ENCODE measurements around the gene SLC4A7.
A peak's percentile ranks its signal among the peaks of the same experiment; 100 is the strongest.

The SLC4A7 gene

DNA sequence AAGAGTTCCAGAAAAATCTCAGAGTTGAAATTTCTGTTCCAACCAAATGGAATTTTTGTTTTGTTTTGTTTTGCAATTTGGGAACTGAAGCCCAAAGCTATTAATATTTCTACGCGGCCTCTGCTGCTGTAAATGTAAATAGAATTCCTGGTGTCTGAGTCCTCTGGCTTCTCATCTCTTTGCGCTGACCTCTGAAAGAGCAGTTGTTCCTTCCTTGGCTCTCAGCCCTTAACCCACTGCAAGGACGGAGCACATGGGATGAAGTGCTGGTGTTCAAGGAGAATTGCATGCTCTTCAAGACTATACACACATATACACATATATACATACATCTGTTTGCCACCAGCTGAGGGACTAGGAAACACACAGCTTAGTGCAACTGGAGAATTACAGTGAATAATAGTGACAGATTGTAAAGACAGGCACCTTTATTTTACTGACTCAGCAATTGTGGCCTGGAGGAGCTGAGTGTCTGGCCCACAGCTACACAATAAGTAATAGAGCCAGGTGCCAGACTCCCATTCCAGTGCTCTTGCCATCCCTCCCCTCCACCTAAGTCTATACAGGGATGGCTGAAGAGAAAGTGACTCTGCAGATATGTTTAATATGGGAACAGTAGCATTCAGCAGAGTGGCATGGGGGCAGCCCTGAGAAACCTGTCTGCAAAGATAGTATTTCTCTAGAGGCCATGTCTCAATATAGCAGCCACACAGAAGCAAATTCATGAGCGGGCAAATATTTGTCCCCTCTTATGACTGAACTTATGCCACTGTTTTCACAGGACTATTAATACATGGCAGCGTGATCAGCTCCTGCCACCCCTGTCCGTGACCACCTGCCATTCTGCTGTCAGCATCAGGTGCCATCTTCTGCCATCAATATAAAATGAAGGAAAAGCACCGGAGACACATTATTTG is 157.3 kb downstream of the SLC4A7 start:
- Histone ChIP-seq H3K4me3 (replicated peaks; ENCODE audit: low read depth, low read length) (no peak overlapping the region), H3K36me3 (ENCODE audit: control insufficient read depth, insufficient read depth, low read length) (no peaks in the 10 kb centered on the region), H3K27me3 (replicated peaks; ENCODE audit: control insufficient read depth, insufficient read depth, low read length) (no peaks in the 10 kb centered on the region)
- TF ChIP-seq, protein P1, sequence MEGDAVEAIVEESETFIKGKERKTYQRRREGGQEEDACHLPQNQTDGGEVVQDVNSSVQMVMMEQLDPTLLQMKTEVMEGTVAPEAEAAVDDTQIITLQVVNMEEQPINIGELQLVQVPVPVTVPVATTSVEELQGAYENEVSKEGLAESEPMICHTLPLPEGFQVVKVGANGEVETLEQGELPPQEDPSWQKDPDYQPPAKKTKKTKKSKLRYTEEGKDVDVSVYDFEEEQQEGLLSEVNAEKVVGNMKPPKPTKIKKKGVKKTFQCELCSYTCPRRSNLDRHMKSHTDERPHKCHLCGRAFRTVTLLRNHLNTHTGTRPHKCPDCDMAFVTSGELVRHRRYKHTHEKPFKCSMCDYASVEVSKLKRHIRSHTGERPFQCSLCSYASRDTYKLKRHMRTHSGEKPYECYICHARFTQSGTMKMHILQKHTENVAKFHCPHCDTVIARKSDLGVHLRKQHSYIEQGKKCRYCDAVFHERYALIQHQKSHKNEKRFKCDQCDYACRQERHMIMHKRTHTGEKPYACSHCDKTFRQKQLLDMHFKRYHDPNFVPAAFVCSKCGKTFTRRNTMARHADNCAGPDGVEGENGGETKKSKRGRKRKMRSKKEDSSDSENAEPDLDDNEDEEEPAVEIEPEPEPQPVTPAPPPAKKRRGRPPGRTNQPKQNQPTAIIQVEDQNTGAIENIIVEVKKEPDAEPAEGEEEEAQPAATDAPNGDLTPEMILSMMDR (IDR thresholded peaks at IDR 0.05; ENCODE audit: insufficient read depth, low read length, poor library complexity, severe bottlenecking) = no peak
- DNase-seq (ENCODE audit: extremely low read depth, insufficient read length) = no peak

DNA sequence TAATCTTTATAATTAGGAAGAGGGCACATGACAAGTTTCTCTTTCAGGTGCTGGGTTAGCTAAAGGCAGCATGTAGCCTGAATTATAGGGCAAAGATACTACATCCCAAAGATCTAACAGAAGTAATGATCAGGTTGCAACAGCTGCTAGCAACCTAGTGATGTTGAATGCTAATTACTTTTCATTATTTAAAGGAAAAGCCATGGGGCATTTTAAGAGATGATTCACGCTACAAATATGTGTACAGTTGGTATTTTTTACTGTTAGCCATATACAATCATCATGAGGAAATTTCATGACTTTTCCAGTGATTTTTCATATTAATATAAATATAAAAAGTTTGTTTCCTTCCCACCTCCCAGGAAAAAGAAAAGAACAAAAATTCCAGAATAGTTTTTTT is 158.0 kb downstream of the SLC4A7 start:
- TF ChIP-seq, protein P1 (IDR thresholded peaks at IDR 0.05; ENCODE audit: insufficient read depth, low read length, poor library complexity, severe bottlenecking) = no peak
- Histone ChIP-seq H3K4me3 (replicated peaks; ENCODE audit: low read depth, low read length) (no peak overlapping the region), H3K36me3 (ENCODE audit: control insufficient read depth, insufficient read depth, low read length) (no peaks in the 10 kb centered on the region), H3K27me3 (replicated peaks; ENCODE audit: control insufficient read depth, insufficient read depth, low read length) (no peaks in the 10 kb centered on the region)
- no peak for DNase-seq (ENCODE audit: extremely low read depth, insufficient read length)

DNA sequence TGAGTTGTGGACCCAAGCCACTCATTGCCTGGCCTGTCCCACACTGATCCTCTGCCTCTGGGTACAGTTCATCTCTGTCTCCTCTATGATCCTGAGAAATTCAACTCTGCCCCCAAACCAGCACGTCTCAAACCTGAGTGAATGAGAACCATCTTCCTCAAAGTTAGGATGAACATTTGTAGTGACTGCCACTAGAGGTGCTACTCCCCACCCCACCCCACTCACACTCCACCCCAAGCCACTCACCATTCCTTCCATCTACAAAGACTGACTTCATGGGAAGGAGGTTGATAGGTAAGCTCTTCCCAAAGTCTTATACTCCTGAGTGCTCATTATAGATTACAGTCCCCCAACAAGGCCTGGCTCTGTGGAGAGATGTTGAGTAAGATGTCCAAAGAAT is 158.8 kb downstream of the SLC4A7 start:
- DNase-seq (ENCODE audit: extremely low read depth, insufficient read length) = no peak
- Histone ChIP-seq H3K4me3 (replicated peaks; ENCODE audit: low read depth, low read length) (no peak overlapping the region), H3K36me3 (ENCODE audit: control insufficient read depth, insufficient read depth, low read length) (no peaks in the 10 kb centered on the region), H3K27me3 (replicated peaks; ENCODE audit: control insufficient read depth, insufficient read depth, low read length) (no peaks in the 10 kb centered on the region)
- TF ChIP-seq, protein P1 (IDR thresholded peaks at IDR 0.05; ENCODE audit: insufficient read depth, low read length, poor library complexity, severe bottlenecking) = peak; percentile 53

DNA sequence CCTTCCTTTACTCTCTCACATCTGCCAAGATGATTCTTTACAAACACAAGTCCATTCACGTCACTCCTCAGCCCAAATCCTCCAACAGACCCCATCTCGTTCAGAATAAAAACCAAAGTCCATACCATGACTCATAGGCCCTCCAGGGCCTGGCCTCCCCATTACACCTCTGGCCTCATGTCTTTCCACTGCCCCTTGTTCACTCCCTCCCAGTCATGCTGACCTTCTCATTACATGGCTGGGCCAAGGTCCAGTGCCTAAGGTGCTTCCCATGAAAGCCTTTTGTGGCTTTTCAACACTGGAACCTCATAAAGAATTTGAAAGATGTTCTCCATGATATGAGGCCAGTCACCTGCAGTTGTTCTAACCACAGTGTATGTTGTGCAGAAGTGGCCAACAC is 159.5 kb downstream of the SLC4A7 start:
- TF ChIP-seq, protein P1 (IDR thresholded peaks at IDR 0.05; ENCODE audit: insufficient read depth, low read length, poor library complexity, severe bottlenecking) = no peak
- no peaks in the 10 kb centered on the region for H3K36me3 ChIP-seq (ENCODE audit: control insufficient read depth, insufficient read depth, low read length)
- no peaks in the 10 kb centered on the region for H3K27me3 ChIP-seq (replicated peaks; ENCODE audit: control insufficient read depth, insufficient read depth, low read length)
- no peak overlapping the region for H3K4me3 ChIP-seq (replicated peaks; ENCODE audit: low read depth, low read length)
- no peak for DNase-seq (ENCODE audit: extremely low read depth, insufficient read length)

DNA sequence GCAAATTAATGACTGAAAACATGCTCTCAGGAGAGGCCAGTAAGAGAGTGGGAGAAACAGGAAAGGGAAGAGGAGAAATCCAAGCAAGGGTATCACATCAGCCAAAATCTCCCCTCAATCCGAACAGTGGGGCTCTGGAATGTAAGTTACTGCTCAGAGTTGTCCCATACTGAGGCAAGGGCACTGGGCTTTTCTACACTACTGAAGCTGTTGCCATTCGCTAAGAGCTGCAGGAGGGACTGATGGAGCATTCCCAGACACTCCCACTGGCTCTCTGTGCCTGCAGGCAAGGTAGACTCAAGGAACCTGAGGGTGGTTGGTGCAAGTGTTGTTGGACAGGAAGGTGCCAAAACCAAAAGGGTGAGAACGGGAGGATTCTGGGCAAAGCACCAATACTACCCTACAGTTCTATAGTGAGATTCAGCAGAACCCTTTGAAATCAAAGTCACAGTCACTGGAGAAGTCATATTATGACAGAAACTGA is 161.1 kb downstream of the SLC4A7 start:
- TF ChIP-seq, protein P1 (IDR thresholded peaks at IDR 0.05; ENCODE audit: insufficient read depth, low read length, poor library complexity, severe bottlenecking) = no peak
- no peak for DNase-seq (ENCODE audit: extremely low read depth, insufficient read length)
- Histone ChIP-seq H3K4me3 (replicated peaks; ENCODE audit: low read depth, low read length) (no peak overlapping the region), H3K27me3 (replicated peaks; ENCODE audit: control insufficient read depth, insufficient read depth, low read length) (no peaks in the 10 kb centered on the region), H3K36me3 (ENCODE audit: control insufficient read depth, insufficient read depth, low read length) (no peaks in the 10 kb centered on the region)

Data from GM06990 (cell line).